Activated CD8-positive, alpha-beta memory T cell treated with anti-CD3 and anti-CD28 coated beads for 1 hour (primary cell): ENCODE data around the gene LMTK2.
"Not testable (repeated sequence)": the region's sequence is repeated elsewhere in the genome, so short reads cannot be mapped to it uniquely, and the experiment has no call there.

Source experiments
- DNase-seq, 2 donors: peaks; one replicate each; pipeline ENCODE4 v3.0.0-alpha.2; 2020; ENCODE audit warnings: low read depth in 1 of 2; ENCODE audit errors: extremely low read depth in 1 of 2

The LMTK2 gene

DNA sequence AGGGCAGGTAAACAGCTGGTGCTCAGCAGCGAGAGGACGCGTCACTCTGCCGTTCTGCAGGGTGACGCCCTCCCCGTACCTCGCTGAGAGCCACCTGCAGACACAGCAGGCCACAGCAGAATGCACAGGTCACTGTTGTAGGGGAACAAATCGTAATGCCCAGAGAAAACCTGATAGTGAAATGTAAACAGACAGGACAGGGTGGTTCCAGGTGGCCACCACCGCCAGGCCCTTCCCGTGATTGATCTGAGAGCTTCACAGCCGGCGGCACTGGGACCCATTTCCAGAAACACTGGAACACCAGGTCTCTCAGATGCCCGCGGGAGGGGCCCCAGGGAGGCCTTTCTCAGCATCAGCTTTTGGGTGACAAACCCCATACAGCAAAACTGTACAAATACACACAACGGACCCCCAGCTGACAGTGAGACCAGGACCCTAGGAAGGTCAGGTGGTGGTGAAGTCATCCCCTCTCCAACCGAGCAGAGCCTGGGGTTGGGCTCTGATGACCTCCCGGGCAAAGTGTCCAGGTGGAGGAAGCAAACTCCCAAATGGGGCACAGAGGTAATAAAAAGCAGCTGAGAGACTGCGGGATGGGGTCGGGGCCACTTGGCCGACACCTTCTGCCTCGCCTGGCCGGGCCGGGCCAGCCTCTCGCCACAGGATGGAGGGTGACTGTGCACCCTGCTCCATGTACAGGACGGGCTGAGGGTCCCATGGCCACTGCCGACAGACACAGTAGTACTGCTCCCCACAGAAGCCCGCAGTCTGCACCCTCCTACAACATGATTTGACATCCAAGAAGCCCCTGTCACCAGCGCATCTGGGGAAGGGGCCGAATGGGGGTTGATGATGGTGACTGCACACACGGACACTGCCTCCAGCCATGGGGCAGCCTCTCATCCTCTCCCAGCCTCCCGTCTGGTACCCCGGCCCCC is 109.2 kb downstream of the LMTK2 start:
- DNase-seq: no peak

DNA sequence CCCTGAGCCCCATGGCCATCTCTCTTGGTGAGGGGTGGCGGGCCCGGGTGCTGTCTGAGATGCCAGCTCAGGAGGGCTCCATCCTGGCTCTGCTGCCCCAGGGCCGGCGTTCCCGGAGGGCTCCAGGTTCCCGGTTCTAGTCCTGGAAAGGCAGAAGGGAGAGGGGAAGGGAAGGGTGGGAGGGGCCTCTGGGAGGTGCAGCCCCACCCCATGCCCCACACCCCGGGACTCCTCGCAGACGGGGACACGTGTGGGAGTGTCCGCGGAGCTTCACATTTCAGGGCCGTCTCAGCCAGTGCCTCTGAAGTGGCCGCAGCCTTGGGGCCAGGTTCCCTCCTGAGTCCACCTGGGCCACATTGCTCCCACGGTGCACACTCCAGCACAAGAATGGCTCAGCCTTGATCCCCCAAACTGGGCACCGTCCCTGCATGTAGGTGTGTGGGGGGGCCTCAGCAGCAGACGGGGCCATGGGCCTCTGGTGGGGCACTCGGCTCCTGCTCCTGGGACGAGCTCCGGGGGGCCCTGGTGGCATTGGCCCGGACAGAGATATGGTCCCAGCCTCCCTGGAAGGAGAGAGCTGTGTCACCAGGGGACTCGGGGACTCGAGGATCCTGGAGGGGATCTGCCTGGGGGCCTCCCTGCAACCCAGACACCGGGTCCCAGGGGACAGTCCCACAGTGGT is 110.4 kb downstream of the LMTK2 start:
- DNase-seq: no peak

DNA sequence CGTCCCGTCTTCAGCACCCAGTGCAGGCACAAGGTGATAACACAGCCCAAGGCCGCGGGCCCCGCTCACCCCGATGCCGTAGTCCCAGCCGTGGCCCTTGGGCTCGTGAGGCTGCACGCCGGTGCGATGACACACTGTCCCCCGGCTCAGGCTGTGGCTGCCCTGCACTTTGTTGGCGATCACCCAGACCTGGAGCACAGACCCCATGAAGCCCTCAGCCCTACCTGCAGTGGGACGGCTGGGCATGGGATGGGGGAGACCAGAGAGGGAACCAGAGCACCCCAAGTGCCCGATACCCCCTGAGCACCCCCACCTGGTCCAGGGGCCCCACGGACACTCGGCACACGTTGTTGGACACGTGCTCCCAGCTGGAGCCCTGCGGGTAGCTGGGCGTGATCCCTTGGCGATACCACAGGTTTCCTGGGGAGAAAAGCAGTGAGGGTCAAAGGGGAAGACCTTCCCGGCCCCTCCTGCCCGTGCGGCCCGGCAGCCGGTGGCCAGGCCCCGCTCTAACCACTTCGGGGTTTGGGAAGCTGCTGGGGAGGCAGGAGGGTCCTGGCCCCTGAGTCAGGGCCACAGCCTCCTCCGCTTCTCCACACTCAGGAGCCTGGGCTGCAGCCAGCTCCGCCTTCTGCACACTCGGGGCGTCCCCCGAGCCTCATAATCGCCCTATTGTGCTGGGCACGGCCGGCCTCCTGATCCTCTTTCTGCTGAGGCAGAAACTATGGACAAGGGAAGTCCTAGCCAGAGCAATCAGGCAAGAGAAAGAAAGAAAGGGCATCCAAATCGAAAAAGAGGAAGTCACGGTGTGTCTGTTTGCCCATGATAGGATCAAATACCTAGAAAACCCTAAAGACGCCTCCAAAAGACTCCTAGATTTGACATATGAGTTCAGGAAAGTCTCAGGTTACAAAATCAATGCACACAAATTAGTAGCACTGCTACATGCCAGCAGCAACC is 111.2 kb downstream of the LMTK2 start:
- no peak for DNase-seq

DNA sequence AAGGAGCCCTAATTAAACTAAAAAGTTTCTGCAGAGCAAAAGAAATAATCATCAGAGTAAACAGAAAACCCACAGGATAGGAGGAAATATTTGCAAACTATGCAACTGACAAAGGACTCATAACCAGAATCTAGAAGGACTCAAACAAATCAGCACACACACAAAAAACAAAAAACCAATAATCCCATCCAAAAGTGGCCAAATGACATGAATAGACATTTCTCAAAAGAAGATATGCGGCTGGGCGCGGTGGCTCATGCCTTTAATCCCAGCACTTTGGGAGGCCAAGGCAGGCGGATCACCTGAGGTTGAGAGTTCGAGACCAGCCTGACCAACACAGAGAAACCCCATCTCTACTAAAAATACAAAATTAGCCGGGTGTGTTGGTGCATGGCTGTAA is 112.7 kb downstream of the LMTK2 start:
- not testable (repeated sequence) for DNase-seq

- DNase-seq: no peak
Measured at GRCh38 chr7:98221611-98222532, 115.2 kb downstream of the LMTK2 start.

- DNase-seq: no peak
Measured at GRCh38 chr7:98222533-98223195, 116.0 kb downstream of the LMTK2 start.

DNA sequence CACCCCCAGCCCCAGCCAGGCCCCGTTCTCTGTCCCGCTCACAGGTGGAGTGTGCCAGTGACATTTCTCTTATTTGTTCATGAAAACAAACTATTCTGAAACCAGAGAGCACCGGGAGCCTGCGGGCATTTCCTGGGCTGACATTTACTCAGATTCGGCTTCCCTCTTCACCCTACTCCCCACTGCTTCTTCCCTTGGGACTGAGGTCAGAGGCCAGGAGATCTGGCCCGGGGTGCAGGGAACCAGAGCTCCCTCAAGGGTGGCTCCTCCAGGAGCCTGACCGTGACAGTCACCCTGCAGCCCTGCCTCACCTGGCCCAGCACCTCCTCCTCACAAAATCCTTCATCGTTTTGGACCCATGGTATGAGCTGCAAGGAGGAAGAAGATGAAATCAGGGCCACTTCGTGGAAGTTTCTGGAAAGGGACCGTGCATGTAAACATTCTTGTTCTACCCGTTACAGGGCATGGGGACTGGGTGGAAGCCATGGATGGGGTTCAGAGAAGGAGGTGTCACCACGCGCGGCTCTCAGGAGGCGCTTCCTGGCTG is 116.8 kb downstream of the LMTK2 start:
- DNase-seq: no peak

DNA sequence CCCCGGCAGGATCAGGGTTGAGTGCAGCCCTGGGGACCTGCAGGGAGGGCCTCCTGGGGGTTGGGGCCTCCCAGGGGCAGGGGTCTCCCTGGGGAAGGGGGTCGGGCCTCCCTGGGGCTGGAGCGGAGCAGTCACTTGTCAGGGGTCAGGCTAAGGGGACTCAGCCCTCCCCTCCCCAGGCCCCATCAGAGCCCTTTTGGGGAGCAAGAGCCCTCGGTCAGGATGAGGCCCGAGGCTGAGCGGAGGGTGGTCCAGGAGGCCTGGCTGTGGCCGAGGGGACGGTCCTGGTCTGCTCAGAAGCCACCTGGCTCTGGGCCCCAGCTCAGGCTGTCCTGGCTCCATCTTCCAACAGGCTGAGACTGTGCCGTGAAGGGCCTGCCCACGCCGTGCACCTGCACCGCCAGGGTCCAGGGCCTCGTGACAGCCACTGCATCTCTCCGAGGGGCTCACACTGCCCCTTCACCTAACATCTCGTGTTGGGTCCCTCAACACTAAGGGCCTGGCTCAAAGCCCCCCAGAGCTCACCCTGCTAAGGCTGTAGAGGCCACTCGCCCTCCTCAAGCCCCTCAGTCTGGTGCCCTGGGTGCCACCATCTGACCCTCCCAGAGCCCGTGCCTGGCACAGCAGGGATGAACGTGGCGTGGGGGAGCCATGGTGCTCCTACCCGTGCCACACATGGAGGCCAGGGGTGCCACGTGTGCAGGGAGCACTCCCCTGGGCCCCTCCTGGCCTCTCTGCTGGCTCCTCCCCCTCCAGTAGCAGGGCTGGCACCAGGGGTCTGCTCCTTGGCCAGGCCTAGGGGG is 117.4 kb downstream of the LMTK2 start:
- DNase-seq: no peak

- no peak for DNase-seq
Measured at GRCh38 chr7:98224701-98225181, 118.1 kb downstream of the LMTK2 start.

DNA sequence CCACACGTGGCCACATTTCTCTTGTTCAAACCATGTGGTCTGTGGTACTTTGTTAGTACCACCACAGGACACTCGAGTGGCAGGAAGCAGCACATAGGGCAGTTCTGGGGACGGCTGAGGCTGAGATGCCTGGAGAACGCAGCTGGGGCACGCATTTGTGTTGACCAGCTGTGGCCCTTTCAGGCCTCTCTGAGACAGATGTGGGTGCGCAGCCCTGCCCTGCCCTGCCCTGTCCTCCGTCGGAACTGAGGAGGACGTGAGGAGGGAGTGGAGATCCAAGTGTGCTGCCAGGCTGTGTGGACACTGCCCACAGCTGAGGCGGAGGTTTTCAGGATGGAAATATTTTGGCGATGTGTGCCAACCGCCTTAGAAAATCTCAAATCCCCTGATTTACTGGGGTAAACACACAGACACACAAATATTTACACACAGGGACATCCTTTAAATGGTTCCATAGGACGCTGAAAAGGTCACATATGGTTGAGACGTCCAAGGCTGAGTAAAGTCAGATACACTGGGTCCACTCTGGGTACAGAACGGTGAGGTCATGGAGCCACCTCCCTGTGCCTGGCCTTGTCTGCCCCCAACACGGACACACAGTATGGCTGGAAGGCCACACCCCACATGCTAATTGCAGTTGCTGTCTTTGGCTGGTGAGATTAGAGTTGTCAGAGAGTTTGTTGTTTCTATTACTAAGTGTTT is 119.4 kb downstream of the LMTK2 start:
- DNase-seq: no peak

- no peak for DNase-seq
Measured at GRCh38 chr7:98227939-98228338, 121.3 kb downstream of the LMTK2 start.

GRCh38 chr7:98228801-98229200 is 122.1 kb downstream of the LMTK2 start:
- DNase-seq: no peak

- DNase-seq: no peak
Measured at GRCh38 chr7:98229441-98229840, 122.8 kb downstream of the LMTK2 start.

DNA sequence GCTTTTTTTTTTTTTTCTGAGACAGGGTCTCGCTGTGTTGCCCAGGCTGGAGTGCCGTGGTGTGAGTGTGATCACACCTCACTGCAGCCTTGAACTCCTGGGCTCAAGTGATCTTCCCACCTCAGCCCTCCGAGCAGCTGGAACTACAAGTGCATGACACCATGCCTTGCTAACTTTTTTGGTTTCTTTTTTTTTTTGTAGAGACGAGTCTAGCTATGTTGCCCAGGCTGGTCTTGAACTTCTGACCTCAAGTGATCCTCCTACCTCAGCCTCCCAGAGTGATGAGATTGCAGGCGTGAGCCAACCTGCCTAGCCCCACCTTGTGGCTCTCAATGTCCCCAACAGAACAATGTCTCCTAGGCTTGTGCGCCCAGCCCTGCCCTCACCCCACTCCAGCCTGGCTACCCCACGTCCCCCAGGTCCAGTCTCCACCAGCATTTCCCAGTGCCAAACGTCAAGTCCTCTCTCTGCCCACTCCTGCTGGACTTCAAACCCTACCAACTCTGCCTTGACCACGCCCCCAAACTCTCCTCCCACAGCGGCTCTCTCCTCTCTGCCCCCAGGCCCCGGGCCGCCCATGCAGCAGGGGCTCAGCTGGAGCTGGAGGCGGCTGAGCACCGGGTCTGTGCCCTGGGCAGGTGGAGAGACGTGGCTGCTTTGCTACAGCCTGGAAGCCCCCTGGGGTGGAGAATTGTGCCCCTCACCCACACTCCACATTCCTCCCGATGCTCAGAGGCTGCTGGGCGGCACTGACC is 123.5 kb downstream of the LMTK2 start:
- DNase-seq: no peak

DNA sequence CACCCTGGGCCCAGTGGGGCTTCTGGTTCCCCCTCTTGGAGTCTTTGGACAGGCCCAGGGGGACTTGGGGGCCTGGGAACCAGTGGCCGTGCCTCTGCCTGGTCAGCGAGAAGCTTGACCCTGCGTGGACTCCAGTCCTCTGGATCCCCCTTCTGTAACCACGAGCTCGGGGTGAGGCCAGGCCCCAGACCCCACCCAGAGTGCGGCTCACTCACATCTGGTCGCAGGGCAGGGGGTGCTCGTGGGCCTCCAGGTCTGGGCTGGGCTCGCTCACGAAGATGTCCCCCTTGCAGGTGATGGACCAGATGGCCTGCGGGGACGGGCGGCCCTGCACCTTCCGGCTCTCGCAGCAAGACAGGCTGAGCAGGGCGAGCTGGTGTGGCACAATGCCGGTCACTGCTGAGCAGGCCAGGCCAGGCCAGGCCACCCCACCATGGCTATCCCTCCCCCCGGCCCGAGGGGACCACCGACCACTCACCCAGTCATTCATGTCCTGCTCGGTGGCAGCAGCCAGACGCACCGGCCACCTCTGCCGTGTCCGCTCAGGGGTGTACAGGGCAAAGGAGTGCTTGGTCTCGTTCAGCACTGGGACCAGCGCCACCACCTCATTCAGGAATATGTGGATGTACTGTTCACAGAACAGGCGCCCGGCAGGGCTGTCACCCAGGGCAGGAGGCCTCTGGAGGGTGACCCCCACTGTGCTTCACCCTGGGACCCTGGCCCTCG is 124.2 kb downstream of the LMTK2 start:
- no peak for DNase-seq
